HCT116 (cell line): ENCODE measurements around the gene TRUB1. TPM values are rescaled to one million over a fixed set of nuclear protein-coding genes. Genes with fewer than 3 reads are reported as not detected.

Experiments
- ATAC-seq: fragments of 200-7000 bp; cut with Tn5 transposase; 2 replicates; pipeline ENCODE4 v1.9.1; 2020; ENCODE audit warnings: mild to moderate bottlenecking, moderate library complexity
- BruUV-seq: library from RNA; stranded (reverse); fragments of 400-500 nt; replicated peaks from 2 replicates; lab custom pipeline; 2021; lab: Mats Ljungman, UMichigan
- CTCF ChIA-PET: fragments of 300-600 bp; sonication (Branson Sonifier 250); formaldehyde crosslinking; loops from one replicate; lab custom pipeline; 2021; ENCODE audit warnings: antibody characterized with exemption; lab: Charles Lee
- POLR2A ChIA-PET: fragments of 300-600, 350-600 bp; sonication (Branson Sonifier 250); formaldehyde crosslinking; loops from one replicate; lab custom pipeline; 2021; ENCODE audit warnings: antibody characterized with exemption; lab: Charles Lee
- RAD21 ChIA-PET, 2 experiments: fragments of 300-600 bp; sonication (Branson Sonifier 250); formaldehyde crosslinking; loops; one replicate each; lab custom pipeline; 2023; ENCODE audit warnings: low total read pairs in 2 of 2; ENCODE audit not compliant: uncharacterized antibody in 2 of 2, unreplicated experiment in 2 of 2, low non-redundant PET in 1 of 2; lab: Charles Lee
- DNase-seq: peaks from one replicate; pipeline ENCODE4 v3.0.0-alpha.2; 2010; ENCODE audit warnings: low read depth, low spot score
- H2AFZ ChIP-seq: fragments of 200-600 bp; shearing (Covaris generic), sonication (generic); 2 replicates; pipeline ENCODE4 v1.6.1; 2017; ENCODE audit warnings: low read depth, mixed run types, mixed read lengths, antibody characterized with exemption, low read length; ENCODE audit not compliant: poor library complexity, severe bottlenecking
- H3K27ac ChIP-seq: 2 replicates; pipeline ENCODE4 v1.5.1; 2012; ENCODE audit warnings: low read depth, low read length
- H3K27me3 ChIP-seq: fragments of 200-600 bp; sonication (generic); 2 replicates; pipeline ENCODE4 v1.6.1; 2016; ENCODE audit warnings: mixed run types, low read length, mixed read lengths; ENCODE audit not compliant: insufficient read depth
- H3K36me3 ChIP-seq, 2 experiments: fragments of 200-500 bp in 1 of 2; fragments of 200-600 bp in 1 of 2; sonication (Bioruptor generic) in 1 of 2; sonication (generic) in 1 of 2; 2 replicates each; pipeline versions ENCODE4 v1.5.1 to v1.6.1; 2014 to 2016; ENCODE audit warnings: low read length in 2 of 2, inconsistent platforms in 1 of 2, mixed read lengths in 1 of 2, mixed run types in 1 of 2; ENCODE audit not compliant: insufficient read depth in 2 of 2, control insufficient read depth in 1 of 2
- H3K4me1 ChIP-seq, 2 experiments: fragments of 200-600 bp in 1 of 2; sonication (generic) in 1 of 2; 2 replicates each; pipeline versions ENCODE4 v1.5.1 to v1.6.1; 2012 to 2017; ENCODE audit warnings: low read length in 2 of 2, inconsistent platforms in 1 of 2, mild to moderate bottlenecking in 1 of 2, mixed read lengths in 1 of 2, mixed run types in 1 of 2, moderate library complexity in 1 of 2; ENCODE audit not compliant: insufficient read depth in 2 of 2, control insufficient read depth in 1 of 2
- H3K4me2 ChIP-seq: fragments of 200-600 bp; sonication (generic); 2 replicates; pipeline ENCODE4 v1.6.1; 2017; ENCODE audit warnings: mixed run types, low read length, mixed read lengths
- H3K4me3 ChIP-seq, 2 experiments: fragments of 200-600 bp in 1 of 2; sonication (generic) in 1 of 2; replicated peaks in 1 of 2; 2 replicates each; pipeline ENCODE4 v1.5.1; 2011 to 2016; ENCODE audit warnings: low read length in 2 of 2, control low read depth in 1 of 2, low read depth in 1 of 2, mild to moderate bottlenecking in 1 of 2, mixed read lengths in 1 of 2, mixed run types in 1 of 2
- H3K79me2 ChIP-seq: fragments of 200-600 bp; sonication (generic); 2 replicates; pipeline ENCODE4 v1.6.1; 2017; ENCODE audit warnings: mild to moderate bottlenecking, mixed run types, low read length, moderate library complexity, mixed read lengths; ENCODE audit not compliant: insufficient read depth
- H3K9ac ChIP-seq: fragments of 200-600 bp; sonication (generic); 2 replicates; pipeline ENCODE4 v1.6.1; 2016; ENCODE audit warnings: low read length, mixed read lengths
- H3K9me2 ChIP-seq: fragments of 200-600 bp; sonication (generic), shearing (Covaris generic); 2 replicates; pipeline ENCODE4 v1.6.1; 2017; ENCODE audit warnings: mixed run types, mild to moderate bottlenecking, moderate library complexity; ENCODE audit not compliant: insufficient read depth
- H3K9me3 ChIP-seq, 2 experiments: fragments of 200-500 bp in 1 of 2; fragments of 200-600 bp in 1 of 2; sonication (Bioruptor generic) in 1 of 2; sonication (generic) in 1 of 2; 2 replicates each; pipeline ENCODE4 v1.6.1; 2014 to 2017; ENCODE audit warnings: low read length in 2 of 2, mixed read lengths in 2 of 2, inconsistent platforms in 1 of 2, low read depth in 1 of 2, mild to moderate bottlenecking in 1 of 2, mixed run types in 1 of 2, moderate library complexity in 1 of 2; ENCODE audit not compliant: control insufficient read depth in 1 of 2, insufficient read depth in 1 of 2
- H4K20me1 ChIP-seq: fragments of 200-600 bp; sonication (generic), shearing (Covaris generic); 2 replicates; pipeline ENCODE4 v1.6.1; 2017; ENCODE audit warnings: mixed run types, mild to moderate bottlenecking, moderate library complexity; ENCODE audit not compliant: insufficient read depth
- CEBPB ChIP-seq: IDR thresholded peaks from 2 replicates; pipeline ENCODE4 v1.6.1; 2012; ENCODE audit warnings: low read depth
- EGR1 ChIP-seq: IDR thresholded peaks from 2 replicates; pipeline ENCODE4 v1.6.1; 2012; ENCODE audit warnings: low read depth
- ELF1 ChIP-seq: IDR thresholded peaks from 2 replicates; pipeline ENCODE4 v1.6.1; 2012; ENCODE audit warnings: low read depth, borderline replicate concordance
- EZH2 ChIP-seq: fragments of 200-600 bp; sonication (generic); IDR thresholded peaks from 2 replicates; pipeline ENCODE4 v1.6.1; 2017; ENCODE audit warnings: antibody characterized with exemption, mixed run types
- EZH2phosphoT487 ChIP-seq: fragments of 200-600 bp; IDR thresholded peaks from 2 replicates; pipeline ENCODE4 v1.6.1; 2018; ENCODE audit warnings: antibody characterized with exemption, borderline replicate concordance
- FOSL1 ChIP-seq: IDR thresholded peaks from 2 replicates; pipeline ENCODE4 v1.6.1; 2012; ENCODE audit warnings: low read depth
- JUND ChIP-seq: IDR thresholded peaks from 2 replicates; pipeline ENCODE4 v1.6.1; 2012
- MAX ChIP-seq: IDR thresholded peaks from 2 replicates; pipeline ENCODE4 v1.6.1; 2012
- POLR2A ChIP-seq: IDR thresholded peaks from 2 replicates; pipeline ENCODE4 v1.7.0; 2011; ENCODE audit warnings: borderline replicate concordance; ENCODE audit not compliant: insufficient read depth, insufficient read length; ENCODE audit errors: extremely low read depth
- POLR2AphosphoS5 ChIP-seq: IDR thresholded peaks from 2 replicates; pipeline ENCODE4 v1.6.1; 2011; ENCODE audit warnings: mild to moderate bottlenecking, low read depth, low read length, moderate library complexity
- RAD21 ChIP-seq: IDR thresholded peaks from 2 replicates; pipeline ENCODE4 v1.6.1; 2012; ENCODE audit warnings: low read depth, mild to moderate bottlenecking
- SIN3A ChIP-seq: IDR thresholded peaks from 2 replicates; pipeline ENCODE4 v1.6.1; 2012; ENCODE audit warnings: low read depth
- SP1 ChIP-seq: IDR thresholded peaks from 2 replicates; pipeline ENCODE4 v1.6.1; 2012; ENCODE audit warnings: low read depth
- TCF7L2 ChIP-seq: IDR thresholded peaks from 2 replicates; pipeline ENCODE4 v1.7.0; 2011; ENCODE audit warnings: borderline replicate concordance, inconsistent platforms; ENCODE audit not compliant: insufficient read depth, insufficient read length; ENCODE audit errors: extremely low read depth
- YY1 ChIP-seq: IDR thresholded peaks from 2 replicates; pipeline ENCODE4 v1.6.1; 2011; ENCODE audit warnings: low read length, low read depth, moderate library complexity, mild to moderate bottlenecking; ENCODE audit not compliant: insufficient replicate concordance; ENCODE audit errors: extremely low read depth
- ZBTB33 ChIP-seq: IDR thresholded peaks from 2 replicates; pipeline ENCODE4 v1.6.1; 2011; ENCODE audit warnings: mild to moderate bottlenecking, low read length, moderate library complexity; ENCODE audit not compliant: insufficient replicate concordance; ENCODE audit errors: extremely low read depth
- ZFX ChIP-seq: fragments of 450-650 bp; IDR thresholded peaks from 2 replicates; pipeline ENCODE4 v1.6.1; 2017
- ZNF274 ChIP-seq: fragments of 200-500 bp; sonication (Bioruptor generic); IDR thresholded peaks from 2 replicates; pipeline ENCODE4 v1.6.1; 2014; ENCODE audit warnings: mild to moderate bottlenecking, low read depth, low read length, inconsistent platforms
- intact Hi-C: fragments of 100-400 bp; cut with micrococcal nuclease; formaldehyde crosslinking; loops from 2 replicates; pipeline ENCODE4 v1.10.0; 2022
- total RNA-seq: library from RNA; stranded (reverse); gene quantifications from one replicate; pipeline ENCODE4 v1.2.1, GENCODE V29; 2021; ENCODE audit not compliant: unreplicated experiment

The TRUB1 gene
- total RNA-seq, 1 experiment from 2014 or later, result 44.1 TPM

- Histone ChIP-seq H3K9ac (no peak overlapping the region), H2AFZ (no peak overlapping the region), H3K4me3 (no peak overlapping the region), H3K4me2 (no peak overlapping the region), H3K79me2 (no peaks in the 10 kb centered on the region), H3K9me3 (peaks cover 0 to 5% of the 10 kb centered on the region in 2 experiments; a peak in 2 of 4 replicates), H3K9me2 (no peaks in the 10 kb centered on the region), H4K20me1 (no peaks in the 10 kb centered on the region), H3K27me3 (no peaks in the 10 kb centered on the region), H3K27ac (no peak overlapping the region), H3K36me3 (no peaks in the 10 kb centered on the region), H3K4me1 (peaks cover 5 to 10% of the 10 kb centered on the region in 2 experiments; a peak in 3 of 4 replicates)
- ChIA-PET POLR2A (no interaction called here), CTCF (no interaction called here), RAD21 (no interaction called here)
- DNase-seq, result no peak
- intact Hi-C loops, result no loop called here
- ATAC-seq, result no peak
- TF ChIP-seq ZNF274, result no peak
- no peak for TF ChIP-seq ELF1
- no peak for TF ChIP-seq YY1
- TF ChIP-seq EZH2, result no peak
- TF ChIP-seq JUND, result no peak
- TF ChIP-seq ZFX, result no peak
- TF ChIP-seq POLR2AphosphoS5, result no peak
- TF ChIP-seq RAD21, result no peak
- TF ChIP-seq SP1, result no peak
- TF ChIP-seq SIN3A, result no peak
- no peak for TF ChIP-seq ZBTB33
- no peak for TF ChIP-seq EGR1
- no peak for TF ChIP-seq POLR2A
- TF ChIP-seq EZH2phosphoT487, result no peak
- TF ChIP-seq FOSL1, result no peak
- no peak for TF ChIP-seq CEBPB
- no peak for TF ChIP-seq TCF7L2
- no peak for TF ChIP-seq MAX
- no TSS peak for BruUV-seq
Observed at GRCh38 chr10:114928818-114929217, 9.2 kb upstream of the TRUB1 start.
